Vagina (tissue), 2 donors: ENCODE data around the gene PLD6.

Experiments used
- CTCF ChIP-seq, 3 experiments: fragments of 450-650 bp in 2 of 3; fragments of 200-600 bp in 1 of 3; sonication (generic) in 1 of 3; IDR thresholded peaks; one replicate each; pipeline ENCODE4 v1.5.1; 2017 to 2019; ENCODE audit warnings: antibody characterized with exemption in 3 of 3, mild to moderate bottlenecking in 2 of 3, moderate library complexity in 2 of 3
- POLR2A ChIP-seq, 2 donors: fragments of 450-650 bp; IDR thresholded peaks; one replicate each; pipeline ENCODE4 v1.6.1; 2017; ENCODE audit warnings: antibody characterized with exemption in 2 of 2, mild to moderate bottlenecking in 2 of 2, moderate library complexity in 2 of 2

GRCh38 chr17:17161759-17162158 is 44.4 kb downstream of the PLD6 start:
- no peak for TF ChIP-seq POLR2A (IDR thresholded peaks at IDR 0.05)
- no peak for TF ChIP-seq CTCF (IDR thresholded peaks at IDR 0.05)
